A673 (cell line): ENCODE results near the gene ITGB3. TPM values are rescaled to one million over a fixed set of nuclear protein-coding genes. Genes with fewer than 3 reads are reported as not detected.

Source experiments
- BruUV-seq: library from RNA; stranded (reverse); fragments of 400-500 nt; replicated peaks from 2 replicates; lab custom pipeline; 2021; lab: Mats Ljungman, UMichigan
- CTCF ChIA-PET: fragments of 300-600 bp; sonication (Branson Sonifier 250); formaldehyde crosslinking; loops from one replicate; lab custom pipeline; 2022; ENCODE audit warnings: antibody characterized with exemption; lab: Charles Lee
- POLR2A ChIA-PET: fragments of 300-600 bp; sonication (Branson Sonifier 250); formaldehyde crosslinking; loops from one replicate; lab custom pipeline; 2022; ENCODE audit warnings: antibody characterized with exemption; ENCODE audit not compliant: low non-redundant PET; lab: Charles Lee
- DNase-seq: peaks from one replicate; pipeline ENCODE4 v3.0.0-alpha.2; 2015; ENCODE audit warnings: low spot score
- H3K27ac ChIP-seq: fragments of 200-600 bp; sonication (generic); 2 replicates; pipeline ENCODE4 v1.5.1; 2016; ENCODE audit warnings: mixed run types, low read depth, mild to moderate bottlenecking, mixed read lengths, antibody characterized with exemption, low read length; ENCODE audit not compliant: poor library complexity, severe bottlenecking
- H3K27me3 ChIP-seq: fragments of 200-600 bp; sonication (generic); replicated peaks from 2 replicates; pipeline ENCODE4 v1.6.1; 2017; ENCODE audit warnings: mixed run types, low read depth, mild to moderate bottlenecking, mixed read lengths, antibody characterized with exemption, low read length; ENCODE audit not compliant: insufficient read depth, poor library complexity
- H3K36me3 ChIP-seq: fragments of 200-600 bp; sonication (generic); 2 replicates; pipeline ENCODE4 v1.6.1; 2016; ENCODE audit warnings: mixed run types, mild to moderate bottlenecking, mixed read lengths, antibody characterized with exemption, low read length; ENCODE audit not compliant: insufficient read depth, poor library complexity, severe bottlenecking
- H3K4me1 ChIP-seq: fragments of 200-600 bp; sonication (generic); 2 replicates; pipeline ENCODE4 v1.6.1; 2017; ENCODE audit warnings: mixed run types, mild to moderate bottlenecking, mixed read lengths, antibody characterized with exemption, low read length; ENCODE audit not compliant: insufficient read depth, poor library complexity, severe bottlenecking
- H3K4me3 ChIP-seq: fragments of 200-600 bp; sonication (generic); 2 replicates; pipeline ENCODE4 v1.5.1; 2016; ENCODE audit warnings: low read depth, mixed run types, mild to moderate bottlenecking, mixed read lengths, low read length; ENCODE audit not compliant: poor library complexity, severe bottlenecking
- H3K9me3 ChIP-seq: fragments of 200-600 bp; sonication (generic); 2 replicates; pipeline ENCODE4 v1.6.1; 2016; ENCODE audit warnings: mixed run types, low read depth, mild to moderate bottlenecking, mixed read lengths, antibody characterized with exemption, low read length; ENCODE audit not compliant: poor library complexity, severe bottlenecking
- CTCF ChIP-seq: fragments of 300-800, 200-600 bp; sonication (generic); conservative IDR thresholded peaks from 2 replicates; pipeline ENCODE4 v1.5.1; 2017; ENCODE audit warnings: low read depth, mild to moderate bottlenecking, antibody characterized with exemption, low read length, moderate library complexity, mixed read lengths
- EZH2 ChIP-seq: fragments of 200-600 bp; sonication (generic); IDR thresholded peaks from 2 replicates; pipeline ENCODE4 v1.6.1; 2017; ENCODE audit warnings: borderline replicate concordance, low read depth, mild to moderate bottlenecking, mixed read lengths, antibody characterized with exemption, low read length; ENCODE audit not compliant: poor library complexity, severe bottlenecking
- intact Hi-C: fragments of 100-400 bp; cut with micrococcal nuclease; formaldehyde crosslinking; loops from one replicate; pipeline ENCODE4 v1.10.0; 2022; ENCODE audit not compliant: unreplicated experiment
- total RNA-seq: library from RNA; stranded (reverse); gene quantifications from 2 replicates; pipeline ENCODE4 v1.2.3, GENCODE V29; 2021

ITGB3 gene
- total RNA-seq, 1 experiment from 2014 or later, result not detected

DNA sequence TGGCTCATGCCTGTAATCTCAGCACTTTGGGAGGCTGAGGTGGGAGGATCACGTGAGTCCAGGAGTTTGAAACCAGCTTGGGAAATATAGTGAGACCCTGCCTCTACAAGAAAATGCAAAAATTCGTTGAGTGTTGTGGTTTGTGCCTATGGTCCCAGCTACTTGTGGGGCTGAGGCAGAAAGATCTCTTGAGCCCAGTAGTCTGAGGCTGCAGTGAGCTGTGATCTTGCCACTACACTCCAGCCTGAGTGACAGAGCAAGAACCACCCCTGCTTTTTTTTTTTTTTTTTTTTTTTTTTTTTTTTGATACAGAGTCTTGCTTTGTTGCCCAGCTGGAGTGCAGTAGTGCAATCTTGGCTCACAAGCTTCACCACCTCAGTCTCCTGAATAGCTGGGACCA lies 34.0 kb downstream of the ITGB3 start:
- intact Hi-C loops, result no loop called here
- Histone ChIP-seq H3K4me1 (no peaks in the 10 kb centered on the region), H3K27me3 (no peaks in the 10 kb centered on the region), H3K36me3 (no peaks in the 10 kb centered on the region), H3K9me3 (no peaks in the 10 kb centered on the region), H3K4me3 (no peak overlapping the region), H3K27ac (no peak overlapping the region)
- ChIA-PET POLR2A (no interaction called here), CTCF (no interaction called here)
- no peak for DNase-seq
- no TSS peak for BruUV-seq
- TF ChIP-seq EZH2, result no peak
- no peak for TF ChIP-seq CTCF

DNA sequence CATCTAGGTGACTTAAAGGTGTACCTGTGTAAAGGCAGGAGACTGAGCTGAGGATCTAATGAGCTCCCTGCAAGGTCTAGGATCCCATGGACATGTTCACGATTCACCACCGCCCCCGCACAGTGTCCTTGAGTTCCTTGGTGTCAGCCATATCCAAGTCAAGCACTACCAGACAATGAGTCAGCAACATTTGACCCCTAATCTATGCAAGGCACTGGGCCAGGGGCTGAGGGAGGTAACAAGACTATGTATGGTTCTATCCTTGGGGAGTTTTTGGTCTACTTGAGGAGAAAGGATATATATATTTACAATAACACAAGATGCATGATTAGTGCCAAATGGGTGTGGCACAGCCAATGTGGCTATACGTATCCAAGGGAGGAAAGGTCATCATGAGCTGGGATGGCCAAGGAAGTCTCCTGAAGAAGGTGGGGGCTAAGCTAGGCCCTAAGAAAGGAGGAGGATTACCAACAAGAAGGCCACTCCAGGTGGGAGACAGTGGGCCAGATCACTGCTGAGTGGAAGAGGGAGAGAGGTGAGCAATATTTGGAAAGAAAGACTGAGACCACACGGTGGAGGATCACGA lies 35.0 kb downstream of the ITGB3 start:
- TF ChIP-seq CTCF, result no peak
- no peak for TF ChIP-seq EZH2
- CTCF ChIA-PET, result no interaction called here
- Histone ChIP-seq H3K4me1 (no peaks in the 10 kb centered on the region), H3K4me3 (no peak overlapping the region), H3K27ac (no peak overlapping the region), H3K27me3 (no peaks in the 10 kb centered on the region), H3K9me3 (no peaks in the 10 kb centered on the region), H3K36me3 (no peaks in the 10 kb centered on the region)
- DNase-seq, result no peak
- intact Hi-C loops, result no loop called here
- POLR2A ChIA-PET, result no interaction called here
- no TSS peak for BruUV-seq

DNA sequence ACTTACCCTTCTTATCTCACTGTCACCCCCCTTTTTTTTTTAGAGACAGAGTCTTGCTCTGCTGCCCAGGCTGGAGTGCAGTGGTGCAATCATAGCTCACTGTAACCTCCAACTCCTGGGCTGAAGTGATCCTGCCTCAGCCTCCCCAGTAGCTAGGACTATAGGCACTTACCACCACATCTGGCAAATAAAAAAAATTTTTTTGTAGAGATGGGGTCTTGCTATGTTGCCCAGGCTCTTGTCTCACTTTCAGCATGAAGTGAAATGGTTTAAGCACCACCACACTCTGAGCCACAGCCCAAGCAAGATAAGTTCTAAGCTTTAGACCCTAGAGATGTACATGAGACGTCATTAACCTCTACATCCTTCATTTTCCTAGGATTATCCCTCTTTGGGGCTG lies 35.7 kb downstream of the ITGB3 start:
- H3K9me3 ChIP-seq, result no peaks in the 10 kb centered on the region
- TF ChIP-seq EZH2, result no peak
- H3K4me1 ChIP-seq, result no peaks in the 10 kb centered on the region
- BruUV-seq, result no TSS peak
- no peak for DNase-seq
- ChIA-PET POLR2A (interaction anchor here (0.5 kb wide), 1 partner anchor 192 kb away, joined by 3 read pairs; no protein-coding TSS in a partner anchor), CTCF (interaction anchor here (0.6 kb wide), 1 partner anchor 60 kb away, joined by 6 read pairs; no protein-coding TSS in a partner anchor)
- H3K36me3 ChIP-seq, result no peaks in the 10 kb centered on the region
- intact Hi-C loops, result no loop called here
- no peak overlapping the region for H3K4me3 ChIP-seq
- no peaks in the 10 kb centered on the region for H3K27me3 ChIP-seq
- H3K27ac ChIP-seq, result no peak overlapping the region

DNA sequence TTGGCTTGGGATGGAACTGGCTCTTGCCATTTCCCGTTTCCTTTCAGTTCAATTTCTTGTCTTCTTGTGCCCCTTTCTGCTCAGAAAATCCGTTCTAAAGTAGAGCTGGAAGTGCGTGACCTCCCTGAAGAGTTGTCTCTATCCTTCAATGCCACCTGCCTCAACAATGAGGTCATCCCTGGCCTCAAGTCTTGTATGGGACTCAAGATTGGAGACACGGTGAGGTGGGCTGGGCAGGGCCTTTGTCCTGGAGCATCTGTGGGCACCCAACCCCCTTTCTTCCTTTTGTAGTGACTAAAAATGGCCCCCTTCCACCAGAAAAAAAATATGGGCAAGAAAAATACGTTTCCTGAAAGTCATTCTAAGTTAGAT lies 37.2 kb downstream of the ITGB3 start:
- no peak for DNase-seq
- intact Hi-C loops, result no loop called here
- no TSS peak for BruUV-seq
- TF ChIP-seq CTCF (no peak), EZH2 (no peak)
- CTCF ChIA-PET, result no interaction called here
- POLR2A ChIA-PET, result no interaction called here
- Histone ChIP-seq H3K36me3 (no peaks in the 10 kb centered on the region), H3K27me3 (no peaks in the 10 kb centered on the region), H3K4me3 (no peak overlapping the region), H3K9me3 (no peaks in the 10 kb centered on the region), H3K27ac (no peak overlapping the region), H3K4me1 (no peaks in the 10 kb centered on the region)
